ENCODE measurements around the gene GBF1.
A peak's percentile ranks its signal among the peaks of the same experiment; 100 is the strongest.

GBF1 gene

DNA sequence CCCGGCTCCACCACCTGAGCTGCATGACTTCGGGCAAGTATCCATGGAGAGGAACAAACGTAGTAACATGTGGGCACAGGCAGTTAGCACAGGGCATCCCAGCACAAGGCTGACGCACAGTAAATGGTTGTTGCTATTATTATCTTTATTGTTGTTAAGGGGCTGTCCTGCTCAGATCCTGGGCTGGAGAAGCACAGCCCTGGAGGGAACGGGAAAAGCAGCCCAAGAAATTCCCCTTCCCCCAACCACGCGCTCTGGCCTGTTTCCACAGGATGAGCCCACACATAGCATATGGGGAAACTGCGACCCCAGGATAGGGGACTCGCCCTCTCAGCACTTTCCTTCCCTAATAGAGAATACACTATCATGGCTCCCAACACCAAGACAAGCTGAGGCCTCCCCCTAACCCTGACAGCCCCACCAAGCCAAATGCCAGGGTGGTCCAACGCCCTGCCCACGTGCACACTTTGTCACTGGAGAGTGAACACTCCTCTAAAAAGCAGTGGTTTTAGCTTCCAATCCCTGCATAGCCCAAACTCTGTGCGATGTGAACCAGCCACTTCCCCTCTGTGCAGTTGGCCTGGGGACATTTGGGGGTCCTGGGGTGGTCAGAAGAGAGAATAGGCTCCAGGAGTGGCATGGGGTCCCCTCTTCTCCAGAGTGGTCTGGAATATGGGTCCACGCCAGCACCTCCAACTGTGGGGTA is 162.2 kb downstream of the GBF1 start:
- DNase-seq (ENCODE audit: low read depth in 1 of 2, low spot score in 1 of 2) = no peak

DNA sequence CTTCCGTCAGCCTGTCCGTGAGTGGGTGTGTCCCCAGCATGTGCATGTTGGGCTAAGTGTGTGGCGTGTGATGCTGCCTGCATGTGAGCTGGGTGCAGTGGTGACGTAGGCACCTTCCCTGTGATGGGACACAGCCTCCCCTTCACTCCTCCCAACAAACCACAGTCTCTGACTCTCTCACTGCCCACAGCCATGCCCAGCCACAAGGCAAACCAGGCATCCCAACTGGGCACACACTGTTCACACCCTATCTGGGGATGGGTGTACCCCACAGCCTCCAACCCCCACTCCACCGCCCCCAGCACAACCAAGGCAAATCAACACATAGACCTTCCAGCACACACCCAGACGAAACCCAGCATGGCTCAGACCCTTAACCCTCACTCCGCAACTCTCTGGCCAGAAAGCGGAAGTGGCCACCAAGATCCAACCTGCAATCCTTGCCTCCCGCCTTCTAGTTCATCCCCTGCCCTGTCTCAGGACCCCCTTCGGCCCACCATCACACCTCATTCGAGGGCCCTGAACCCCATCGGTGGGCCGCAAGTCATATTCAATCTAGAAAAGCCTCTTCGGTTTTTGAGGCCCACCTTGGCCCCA is 162.9 kb downstream of the GBF1 start:
- no peak for DNase-seq (ENCODE audit: low read depth in 1 of 2, low spot score in 1 of 2)

DNA sequence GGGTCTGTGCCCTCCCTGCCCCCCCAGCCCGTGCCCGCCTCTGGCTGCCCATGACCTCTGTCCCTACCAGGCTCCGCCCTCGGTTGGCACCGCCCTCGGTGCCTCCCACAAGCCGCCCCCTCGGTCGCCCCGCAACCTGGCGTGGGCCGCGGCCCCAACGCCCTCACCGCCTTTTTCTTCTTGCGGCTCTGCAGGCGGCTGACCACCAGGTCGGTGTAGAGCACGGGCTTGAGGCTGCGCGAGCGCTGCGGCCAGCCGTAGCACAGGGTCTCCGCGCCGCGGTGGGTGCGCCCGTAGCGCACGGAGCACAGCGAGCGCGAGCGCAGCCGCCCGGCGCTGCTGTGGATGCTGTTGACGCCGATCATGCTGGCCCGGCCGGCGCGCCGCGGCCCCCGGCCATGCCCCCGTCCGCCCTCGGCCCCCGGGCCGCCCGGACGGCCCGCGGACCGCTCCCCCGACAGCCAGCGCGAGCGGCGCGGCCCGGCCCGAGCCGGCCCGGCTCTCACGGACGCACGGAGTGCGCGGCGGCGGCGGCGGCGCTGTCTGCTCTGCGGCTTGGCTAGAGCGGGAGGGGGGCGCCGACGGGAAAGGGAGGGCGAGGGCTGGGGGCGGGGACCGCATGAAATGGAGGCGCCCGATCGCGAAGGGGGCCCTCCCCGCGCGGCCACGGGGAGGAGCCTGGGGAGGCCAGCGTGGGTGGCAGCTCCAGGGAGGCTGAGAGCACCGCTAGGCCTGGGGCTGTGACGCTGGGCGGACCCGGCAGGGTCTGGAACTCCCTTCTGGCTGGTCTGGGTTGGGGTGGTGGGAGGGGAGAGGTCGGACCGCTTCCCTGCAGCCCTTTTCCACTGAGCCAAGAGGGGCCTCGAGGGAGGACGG is 163.6 kb downstream of the GBF1 start:
- DNase-seq (ENCODE audit: low read depth in 1 of 2, low spot score in 1 of 2) = peak in 1 of 2 donors; percentile 61

- no peak for DNase-seq (ENCODE audit: low read depth in 1 of 2, low spot score in 1 of 2)
These were observed 164.5 kb downstream of the GBF1 start for GRCh38 chr10:102409604-102410428.

DNA sequence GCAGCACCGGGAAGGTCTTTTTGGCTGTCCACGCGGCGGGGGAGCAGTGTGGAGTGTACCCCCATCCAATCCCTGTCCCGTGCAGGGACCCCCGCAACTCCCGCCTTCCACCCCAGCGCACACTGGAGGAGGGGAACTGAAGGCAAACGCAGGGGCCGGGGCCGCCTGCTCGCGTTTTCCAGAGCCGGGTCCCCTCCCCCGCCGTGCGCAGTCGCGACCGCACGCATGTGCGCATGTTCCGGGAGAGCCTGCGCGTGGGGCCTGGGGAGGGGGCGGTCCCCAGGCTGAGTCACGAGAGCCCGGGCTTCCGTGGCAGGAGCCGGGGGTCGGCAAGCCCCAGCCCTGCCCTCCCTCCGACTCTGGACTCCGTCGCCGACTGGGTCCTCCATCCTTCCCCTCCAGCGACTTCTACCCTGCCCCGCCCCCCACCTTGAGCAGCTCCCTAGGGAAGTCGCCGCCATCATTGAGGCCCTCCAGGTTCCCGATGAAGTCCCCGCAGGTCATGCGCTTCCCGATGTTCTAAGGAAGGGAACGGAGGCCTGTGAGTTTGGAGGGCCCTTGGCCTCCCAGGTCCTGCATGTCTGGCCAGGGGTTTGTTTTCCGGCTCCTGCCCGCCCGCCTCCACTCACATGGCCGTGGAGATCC is 165.2 kb downstream of the GBF1 start:
- no peak for DNase-seq (ENCODE audit: low read depth in 1 of 2, low spot score in 1 of 2)

DNA sequence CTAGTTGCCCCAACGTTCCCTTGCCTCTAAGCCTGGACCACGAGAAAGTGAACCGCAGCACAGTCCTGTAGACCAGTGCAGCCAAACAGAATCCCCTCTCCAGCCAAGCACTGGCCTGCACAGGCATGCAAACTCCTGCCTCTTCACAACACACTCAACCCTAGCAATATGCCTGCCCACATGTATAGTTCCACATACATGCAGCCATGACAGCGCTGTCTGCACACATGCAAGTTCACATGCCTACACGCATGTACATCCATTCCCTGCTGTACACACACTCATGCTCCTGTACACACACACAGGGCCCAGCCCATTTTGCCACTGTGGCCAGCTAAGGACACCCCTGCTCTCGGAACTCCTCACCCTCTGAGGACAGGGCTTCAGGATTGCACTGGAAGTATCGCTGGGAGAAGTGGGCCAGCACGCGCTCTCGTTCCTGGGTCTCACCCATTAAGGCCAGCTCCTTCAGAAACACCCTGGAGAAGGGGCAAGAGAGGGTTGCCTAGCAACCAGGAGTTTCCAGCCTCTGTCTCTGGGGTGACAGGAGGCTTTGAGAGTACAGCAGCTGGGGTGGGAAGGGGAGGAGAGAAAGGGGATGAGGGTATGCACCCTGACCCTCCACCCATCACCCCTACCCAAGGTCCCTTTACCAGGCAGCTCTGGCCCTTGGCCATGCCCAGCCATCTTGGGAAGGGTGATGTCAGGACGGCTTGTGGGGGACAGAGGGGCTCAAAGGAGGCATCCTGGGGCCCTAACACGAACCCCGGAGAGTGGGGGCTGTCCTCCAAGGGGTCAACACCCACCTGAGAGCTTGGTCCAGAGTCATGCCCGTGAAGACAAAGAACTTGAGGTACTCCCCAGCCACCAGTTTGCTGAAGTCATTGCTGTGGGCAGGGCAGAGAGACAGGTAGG is 166.3 kb downstream of the GBF1 start:
- no peak for DNase-seq (ENCODE audit: low read depth in 1 of 2, low spot score in 1 of 2)

- no peak for DNase-seq (ENCODE audit: low read depth in 1 of 2, low spot score in 1 of 2)
These were observed 167.0 kb downstream of the GBF1 start for GRCh38 chr10:102412293-102412692.

- DNase-seq (ENCODE audit: low read depth in 1 of 2, low spot score in 1 of 2) = no peak
These were observed 167.8 kb downstream of the GBF1 start for GRCh38 chr10:102413053-102413705.

GRCh38 chr10:102413806-102414561 is 168.7 kb downstream of the GBF1 start:
- DNase-seq (ENCODE audit: low read depth in 1 of 2, low spot score in 1 of 2) = no peak

GRCh38 chr10:102414749-102415148 is 169.4 kb downstream of the GBF1 start:
- DNase-seq (ENCODE audit: low read depth in 1 of 2, low spot score in 1 of 2) = no peak

DNA sequence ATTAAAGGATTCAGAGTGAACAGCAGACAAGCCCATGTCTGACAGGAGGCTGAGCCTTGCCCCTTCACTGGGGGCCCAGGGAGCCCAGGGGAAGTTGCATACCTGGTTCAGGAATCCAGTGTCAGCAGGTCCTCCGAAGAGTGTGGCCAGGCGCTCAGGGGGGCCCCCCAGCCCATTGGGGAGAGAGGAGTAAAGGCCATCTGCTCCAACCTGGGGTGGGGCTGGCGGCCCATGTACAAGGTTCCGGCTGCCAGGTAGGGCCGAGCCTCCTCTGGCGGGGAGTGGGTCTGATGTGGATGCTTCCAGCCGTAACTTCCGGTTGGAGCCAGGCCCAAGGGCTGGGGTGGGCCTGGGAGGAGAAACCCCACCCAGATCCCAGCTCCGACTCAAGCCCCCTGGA is 171.0 kb downstream of the GBF1 start:
- no peak for DNase-seq (ENCODE audit: low read depth in 1 of 2, low spot score in 1 of 2)

GRCh38 chr10:102416695-102417094 is 171.4 kb downstream of the GBF1 start:
- DNase-seq (ENCODE audit: low read depth in 1 of 2, low spot score in 1 of 2) = no peak

- no peak for DNase-seq (ENCODE audit: low read depth in 1 of 2, low spot score in 1 of 2)
These were observed 173.4 kb downstream of the GBF1 start, which contains the start of gene PSD for GRCh38 chr10:102418622-102419268. Gene PSD (minus strand): TSS chr10:102418785. CDS start chr10:102417038, 1,747 bp downstream.

DNA sequence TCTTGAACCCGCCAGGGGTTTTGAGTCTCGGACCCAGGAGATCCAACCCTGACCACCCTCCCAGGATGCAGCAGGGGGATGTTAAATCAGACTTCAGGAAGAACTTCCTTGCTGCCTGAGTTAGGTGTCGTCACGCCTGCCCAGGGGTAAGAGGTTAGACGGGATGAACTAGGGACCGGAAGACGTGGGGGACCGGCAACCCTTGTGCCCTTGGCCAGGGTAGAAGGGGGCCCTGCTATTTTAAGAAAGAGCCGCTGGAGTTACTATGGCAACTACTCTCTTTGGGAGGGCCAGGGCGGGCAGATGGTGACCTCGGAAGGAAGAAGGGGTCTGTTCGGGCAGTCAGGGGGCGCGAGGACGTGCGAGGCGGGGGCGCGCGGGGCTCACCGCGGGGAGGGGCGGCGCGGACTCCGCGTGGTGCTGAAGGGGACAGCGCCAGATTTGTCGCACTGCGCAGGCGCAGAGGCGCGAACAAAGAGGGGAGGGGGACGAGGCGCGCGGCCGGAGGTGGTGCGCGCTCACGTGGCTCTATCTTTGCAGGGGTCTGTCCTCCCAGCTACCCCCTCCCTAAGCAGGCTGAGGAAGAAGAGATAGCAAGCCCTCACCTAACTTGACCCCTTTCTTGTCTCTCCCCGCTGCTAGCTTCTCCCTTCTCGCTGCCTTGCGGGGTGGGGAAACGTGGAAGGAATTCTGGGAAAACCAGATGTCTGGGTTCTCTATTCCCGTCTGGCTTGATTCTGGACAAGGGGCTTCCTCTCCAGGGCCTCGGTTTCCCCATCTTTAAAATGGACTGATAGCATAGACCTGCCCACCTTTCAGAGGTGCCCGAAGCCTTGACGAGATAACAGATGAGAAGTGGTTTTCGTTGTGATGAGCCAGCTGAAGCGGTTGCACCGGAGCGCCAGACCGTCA is 174.2 kb downstream of the GBF1 start:
- peak in 1 of 2 donors; percentile 55 for DNase-seq (ENCODE audit: low read depth in 1 of 2, low spot score in 1 of 2)

- no peak for DNase-seq (ENCODE audit: low read depth in 1 of 2, low spot score in 1 of 2)
These were observed 174.9 kb downstream of the GBF1 start for GRCh38 chr10:102420181-102420713.

GRCh38 chr10:102420714-102421506 is 175.6 kb downstream of the GBF1 start, which contains the start of gene FBXL15:
Gene FBXL15 (plus strand): TSS chr10:102420836. CDS start chr10:102421130, 294 bp downstream.
- peak; percentile 91 to 95 for DNase-seq (ENCODE audit: low read depth in 1 of 2, low spot score in 1 of 2)
